Measurements from ENCODE around the gene SEPHS1.

SEPHS1 gene

DNA sequence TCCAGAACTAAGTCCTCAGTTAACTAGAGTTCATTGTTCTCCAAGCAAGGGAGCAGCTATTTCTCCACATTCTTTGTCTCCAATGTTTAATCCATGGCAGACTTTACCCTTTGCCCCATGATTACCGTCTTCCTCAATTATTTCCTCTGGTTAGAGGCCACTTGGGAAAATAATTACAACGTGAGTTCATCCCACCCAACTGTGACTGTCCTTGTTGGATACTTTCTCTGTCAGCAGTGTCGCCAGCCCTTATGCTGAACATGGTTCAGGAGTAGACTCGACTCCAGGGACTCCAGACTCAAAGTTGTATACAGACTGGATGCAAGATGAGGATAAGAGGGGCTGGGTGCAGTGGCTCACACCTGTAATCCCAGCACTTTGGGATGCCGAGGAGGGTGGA, 17.1 kb upstream of the SEPHS1 start:
- Histone ChIP-seq H3K4me3 (no peak overlapping the region), H3K27ac (no peak overlapping the region)
- no peak for TF ChIP-seq CTCF (IDR thresholded peaks at IDR 0.05)
- DNase-seq (ENCODE audit: low spot score) = no peak

- no peak for TF ChIP-seq CTCF (IDR thresholded peaks at IDR 0.05)
- no peak for DNase-seq (ENCODE audit: low spot score)
- no peak overlapping the region for H3K27ac ChIP-seq
- no peak overlapping the region for H3K4me3 ChIP-seq
Observed at GRCh38 chr10:13360587-13360986, 12.5 kb upstream of the SEPHS1 start.

DNA sequence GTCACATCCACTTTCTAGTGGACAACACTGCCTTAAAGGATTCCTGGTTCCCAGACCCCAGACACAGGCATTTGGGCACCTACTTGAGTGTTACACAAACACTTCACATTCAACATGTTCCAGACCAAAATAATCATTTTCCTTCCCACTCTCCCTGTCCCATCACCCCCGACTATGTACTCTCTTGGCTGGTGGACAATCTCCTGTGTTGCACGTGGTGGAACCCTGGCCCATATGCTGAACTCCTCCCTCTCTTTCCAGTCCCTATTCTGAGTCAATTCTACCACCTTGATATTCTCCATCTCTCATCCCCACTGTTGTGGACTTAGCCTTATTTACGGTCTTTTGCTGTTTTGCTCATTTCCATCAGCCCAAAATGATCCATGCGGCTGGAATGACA, 8.3 kb upstream of the SEPHS1 start:
- no peak for DNase-seq (ENCODE audit: low spot score)
- Histone ChIP-seq H3K4me3 (no peak overlapping the region), H3K27ac (no peak overlapping the region)
- no peak for TF ChIP-seq CTCF (IDR thresholded peaks at IDR 0.05)

GRCh38 chr10:13354783-13355182, 6.7 kb upstream of the SEPHS1 start:
- TF ChIP-seq CTCF (IDR thresholded peaks at IDR 0.05) = no peak
- no peak overlapping the region for H3K27ac ChIP-seq
- H3K4me3 ChIP-seq = no peak overlapping the region
- no peak for DNase-seq (ENCODE audit: low spot score)

GRCh38 chr10:13352519-13352918, 4.4 kb upstream of the SEPHS1 start:
- Histone ChIP-seq H3K4me3 (no peak overlapping the region), H3K27ac (no peak overlapping the region)
- TF ChIP-seq CTCF (IDR thresholded peaks at IDR 0.05) = no peak
- no peak for DNase-seq (ENCODE audit: low spot score)

- Histone ChIP-seq H3K4me3 (no peak overlapping the region), H3K27ac (no peak overlapping the region)
- no peak for TF ChIP-seq CTCF (IDR thresholded peaks at IDR 0.05)
- no peak for DNase-seq (ENCODE audit: low spot score)
Observed at GRCh38 chr10:13351340-13351915, 3.3 kb upstream of the SEPHS1 start.

DNA sequence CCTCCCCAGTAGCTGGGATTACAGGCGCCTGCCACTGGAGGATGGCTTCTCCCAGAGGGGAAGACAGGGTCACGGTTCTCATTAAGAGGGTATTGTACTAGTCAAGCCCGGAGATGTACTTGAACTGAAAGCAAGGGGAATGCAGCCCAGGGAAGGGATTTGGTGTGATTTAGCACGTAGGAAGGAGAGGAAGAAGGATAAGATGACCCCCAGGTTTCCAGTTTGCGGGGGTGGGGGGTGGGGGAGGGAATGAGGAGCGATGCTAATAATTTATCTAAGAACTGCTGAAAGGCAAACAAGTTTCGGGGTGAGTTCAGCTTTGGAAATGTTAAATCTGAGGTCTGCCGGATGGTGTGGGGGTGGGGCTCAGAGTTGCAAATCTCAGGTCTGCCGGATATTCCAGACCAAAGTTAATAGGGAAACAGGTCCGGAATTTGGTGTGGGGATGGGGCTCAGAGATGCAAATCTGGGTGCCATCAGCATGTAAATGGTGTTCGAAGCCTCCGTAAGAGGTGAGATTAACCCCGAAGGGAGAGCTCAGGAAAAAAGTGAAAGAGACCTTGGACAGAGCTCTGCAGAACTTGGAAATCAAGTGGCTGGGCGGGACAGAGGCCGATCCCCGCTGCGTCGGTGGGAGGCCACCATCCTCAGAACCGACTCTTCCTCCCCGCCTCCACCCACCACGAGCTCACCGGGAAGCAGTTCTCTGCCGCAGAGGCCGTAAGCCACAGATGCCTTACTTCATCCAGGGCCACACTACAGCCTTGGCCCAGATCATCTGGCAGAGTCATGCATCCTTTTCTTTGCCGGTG, 1.6 kb upstream of the SEPHS1 start:
- H3K27ac ChIP-seq = peak overlapping the region; percentile 46 to 55
- no peak for TF ChIP-seq CTCF (IDR thresholded peaks at IDR 0.05)
- DNase-seq (ENCODE audit: low spot score) = peak; percentile 74
- peak overlapping the region; percentile 93 for H3K4me3 ChIP-seq

All from coronary artery (tissue), 2 donors.